GM19238 (cell line): ENCODE results near the gene SNX4.
"Not testable (repeated sequence)": the region's sequence is repeated elsewhere in the genome, so short reads cannot be mapped to it uniquely, and the experiment has no call there.

Experiments
- DNase-seq: peaks from one replicate; pipeline ENCODE4 v3.0.0; 2011; ENCODE audit warnings: low spot score; ENCODE audit not compliant: insufficient read length

SNX4 gene

DNA sequence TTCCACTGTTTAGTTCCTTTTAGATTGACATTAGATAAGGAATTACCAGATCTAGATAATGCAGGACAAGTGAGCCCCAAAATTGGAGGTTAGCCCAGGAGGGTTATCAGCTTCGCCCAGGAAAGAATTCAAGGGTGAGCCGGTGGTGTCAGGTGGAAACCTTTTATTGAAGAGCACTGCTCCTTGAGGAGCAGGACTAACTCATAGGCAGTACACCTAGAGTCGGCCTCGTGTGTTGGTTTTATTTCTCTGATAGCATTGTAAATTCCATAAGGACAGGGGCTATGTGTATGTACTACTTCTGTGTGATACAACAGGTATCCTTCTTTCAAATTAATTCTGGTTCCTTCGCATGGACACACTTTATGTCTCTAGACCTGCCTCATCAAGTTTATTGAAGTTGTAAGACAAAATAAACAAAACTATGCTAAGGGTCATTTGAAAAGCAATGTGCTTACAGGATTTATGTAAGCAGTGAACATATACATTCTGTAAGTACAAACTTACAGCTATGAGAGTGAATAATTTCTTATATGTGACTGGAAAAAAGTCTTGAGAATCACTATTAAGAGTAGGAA is 57.2 kb downstream of the SNX4 start:
- no peak for DNase-seq

- DNase-seq, result no peak
These were observed 58.1 kb downstream of the SNX4 start for GRCh38 chr3:125461896-125462295.

- DNase-seq, result no peak
These were observed 59.8 kb downstream of the SNX4 start for GRCh38 chr3:125460233-125460632.

DNA sequence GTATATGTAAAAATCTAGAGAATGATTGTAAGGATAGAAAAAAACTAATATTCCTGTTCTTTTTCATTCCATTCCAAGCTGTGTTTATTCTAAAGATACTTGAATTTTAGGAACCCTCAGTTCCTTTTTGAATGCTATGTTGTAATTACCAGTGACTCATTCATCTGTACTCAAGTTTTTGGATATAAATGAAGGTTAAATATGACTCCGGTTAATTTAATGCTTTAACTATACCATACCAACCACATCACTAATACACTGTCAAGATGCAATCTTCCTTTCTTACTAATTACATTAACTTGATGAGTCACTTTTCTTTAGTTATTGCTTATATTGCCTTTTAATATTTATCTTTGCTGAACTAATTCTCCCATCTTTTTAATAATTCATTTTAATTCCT is 76.1 kb downstream of the SNX4 start:
- no peak for DNase-seq

DNA sequence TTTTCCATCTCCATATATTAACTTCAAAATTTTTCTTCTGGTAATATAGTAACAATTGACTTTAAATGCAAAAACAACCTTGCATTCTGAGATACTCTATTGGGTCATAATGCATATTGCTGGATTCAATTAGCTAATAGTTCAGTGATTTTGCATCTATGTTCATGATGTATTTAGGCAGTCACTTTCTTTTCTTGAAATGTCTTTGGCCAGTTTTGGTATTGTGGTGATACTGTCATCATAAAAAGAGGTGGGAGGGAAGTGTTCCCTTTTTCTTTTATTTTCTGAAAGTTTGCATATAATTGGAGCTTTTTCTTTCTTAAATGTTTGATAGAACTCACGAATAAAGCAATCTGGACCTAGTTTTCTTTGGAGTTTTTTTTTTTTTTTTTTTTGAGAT is 77.5 kb downstream of the SNX4 start:
- no peak for DNase-seq

GRCh38 chr3:125440970-125441369 is 79.0 kb downstream of the SNX4 start:
- no peak for DNase-seq

- DNase-seq, result no peak
These were observed 79.4 kb downstream of the SNX4 start for GRCh38 chr3:125440559-125440955.

GRCh38 chr3:125437631-125438435 is 82.2 kb downstream of the SNX4 start:
- no peak for DNase-seq

- no peak for DNase-seq
These were observed 83.1 kb downstream of the SNX4 start for GRCh38 chr3:125436921-125437320.

- DNase-seq, result no peak
These were observed 84.8 kb downstream of the SNX4 start for GRCh38 chr3:125435231-125435630.

DNA sequence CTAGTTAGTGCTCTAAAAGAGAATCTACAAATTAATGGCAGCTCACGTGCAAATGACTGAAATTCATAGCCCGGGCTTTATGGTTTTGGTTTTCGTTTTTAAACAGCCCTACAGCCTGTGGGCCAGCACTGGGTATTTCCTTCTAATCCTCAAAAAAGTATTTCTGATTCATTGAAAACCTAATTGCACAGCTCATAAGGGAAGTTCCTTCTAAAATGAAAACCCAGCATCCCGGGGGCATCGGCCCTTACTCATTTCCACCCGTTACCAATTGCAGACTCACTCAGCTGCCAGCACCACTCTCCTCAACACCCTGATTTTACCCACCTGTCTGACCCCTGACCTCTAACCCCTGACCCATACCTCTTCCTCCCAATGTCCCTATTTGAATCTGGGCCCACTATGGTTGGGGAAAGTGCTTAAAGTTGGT is 85.4 kb downstream of the SNX4 start:
- DNase-seq, result no peak

DNA sequence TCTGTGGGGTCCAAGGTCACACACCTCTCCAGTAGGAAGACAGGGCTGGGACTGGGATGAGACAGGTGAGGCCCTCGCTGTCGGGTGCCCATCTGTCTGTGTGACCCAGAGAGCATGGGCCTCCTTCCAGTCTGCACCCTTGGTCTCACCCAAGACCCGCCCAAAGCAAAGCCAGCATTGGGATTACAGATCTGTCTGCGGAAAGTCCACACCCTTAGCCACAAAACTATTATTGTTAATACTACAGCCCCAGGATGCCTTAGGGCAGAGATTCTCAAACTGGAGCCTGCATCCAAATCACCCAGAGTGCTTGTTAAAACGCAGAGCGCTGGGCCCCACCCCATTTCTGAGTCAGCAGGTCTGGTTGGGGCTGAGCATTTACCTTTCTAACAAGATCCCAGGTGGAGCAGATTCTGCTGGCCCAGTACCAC is 86.4 kb downstream of the SNX4 start:
- no peak for DNase-seq

DNA sequence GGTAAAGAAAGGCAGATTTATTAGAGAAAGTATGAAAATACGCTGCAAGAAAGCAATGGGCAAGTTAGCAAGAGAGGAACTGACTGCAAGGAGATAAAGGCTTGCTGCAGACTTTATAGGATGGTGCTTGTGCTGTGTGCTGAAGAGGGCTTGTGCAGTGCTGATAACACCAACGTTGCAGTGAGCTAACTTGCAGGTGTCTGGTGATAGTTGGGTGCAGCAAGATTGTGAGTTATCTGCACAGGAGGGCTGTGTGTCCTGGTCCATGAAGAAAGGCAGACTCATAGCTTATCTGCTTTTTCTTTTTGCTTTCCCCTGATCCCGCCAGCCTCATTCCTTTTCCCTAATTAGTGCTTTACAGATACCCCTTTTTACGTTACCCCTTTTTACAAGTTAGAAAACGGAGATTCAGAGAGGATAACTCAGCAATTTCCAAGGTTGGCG is 86.9 kb downstream of the SNX4 start:
- no peak for DNase-seq

GRCh38 chr3:125431912-125432790 is 87.9 kb downstream of the SNX4 start:
- no peak for DNase-seq

DNA sequence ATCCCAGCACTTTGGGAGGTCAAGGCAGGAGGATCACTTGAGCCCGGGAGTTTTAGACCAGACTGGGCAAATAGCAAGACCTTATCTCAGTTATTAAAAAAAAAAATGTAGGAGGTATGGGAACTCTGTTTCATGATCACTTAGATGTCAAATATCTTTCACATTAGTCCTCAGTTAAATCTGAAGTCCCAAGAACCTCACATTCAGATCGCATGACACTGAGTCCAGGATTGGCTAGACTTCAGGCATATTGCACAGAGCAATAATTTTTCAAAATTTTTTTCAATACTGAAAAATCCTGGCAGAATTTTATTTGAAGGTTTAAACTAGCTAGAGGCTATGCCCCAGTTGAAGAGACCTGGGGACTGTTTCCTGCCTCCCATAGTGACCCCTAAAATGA is 88.6 kb downstream of the SNX4 start:
- no peak for DNase-seq

DNA sequence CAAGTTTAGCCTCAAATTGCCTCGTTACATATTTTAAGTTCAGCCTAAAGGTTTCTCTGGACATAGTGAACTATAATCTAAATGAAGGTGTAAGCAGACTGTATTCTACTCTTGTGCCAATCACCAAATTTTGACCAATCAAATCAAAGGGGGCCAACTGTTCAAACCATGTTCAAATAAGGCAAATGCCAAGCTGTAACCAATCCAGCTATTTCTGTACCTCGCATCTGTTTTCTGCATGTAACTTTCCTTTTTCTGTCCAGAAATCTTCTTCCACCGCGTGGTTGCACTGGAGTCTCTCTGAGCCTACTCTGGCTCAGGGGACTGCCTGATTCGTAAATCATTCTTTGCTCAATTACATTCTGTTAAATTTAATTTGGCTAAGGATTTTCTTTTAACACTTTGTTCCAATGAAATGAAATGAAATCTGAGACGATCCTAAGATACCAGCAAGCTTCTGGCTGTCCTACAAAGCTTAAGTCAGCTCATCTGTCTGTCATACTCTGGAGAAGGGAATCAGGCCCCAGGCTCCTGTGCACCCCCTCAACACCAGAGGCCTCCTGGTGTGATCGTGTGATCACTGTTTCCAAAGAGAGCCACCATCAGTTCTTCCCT is 91.7 kb downstream of the SNX4 start:
- no peak for DNase-seq

- DNase-seq, result no peak
These were observed 101.7 kb downstream of the SNX4 start for GRCh38 chr3:125418306-125418705.

DNA sequence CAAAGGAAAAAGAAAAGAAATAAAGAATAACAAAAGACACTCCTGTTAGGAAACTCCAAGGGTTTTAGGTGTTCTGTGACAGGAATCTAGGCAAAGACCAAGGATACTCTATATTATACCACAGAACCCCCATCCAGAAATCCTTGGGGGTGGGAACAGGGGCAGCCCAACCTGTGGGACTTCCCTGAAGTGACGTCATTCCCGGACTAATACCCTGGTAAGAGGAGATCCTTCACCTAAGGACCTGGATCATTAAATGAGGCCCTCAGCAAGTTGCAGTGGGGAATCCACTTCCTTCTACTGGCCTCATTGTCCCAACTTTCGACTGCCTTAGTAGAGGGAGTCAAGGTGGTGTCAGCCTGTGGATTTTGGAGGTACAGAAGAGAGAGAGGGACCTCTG is 103.8 kb downstream of the SNX4 start:
- no peak for DNase-seq

DNA sequence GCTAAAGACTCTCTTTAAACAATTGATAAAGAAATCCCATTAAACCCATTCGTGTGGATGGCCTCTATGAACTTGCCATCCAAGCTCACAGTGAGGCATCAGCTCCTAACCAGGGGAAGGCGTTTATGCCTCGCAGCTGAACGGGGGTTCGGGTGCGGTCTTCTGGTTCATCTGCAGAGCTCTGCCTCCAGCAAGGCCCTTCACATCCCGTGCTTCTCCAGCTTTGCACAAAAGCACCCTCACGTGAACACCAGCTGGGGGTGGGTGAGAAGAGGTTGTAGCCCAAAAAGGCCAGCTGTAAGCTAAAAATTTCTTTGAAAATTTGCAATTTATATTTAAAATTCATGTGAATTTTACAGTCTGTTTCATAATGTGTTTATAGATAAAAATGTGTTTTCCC is 105.3 kb downstream of the SNX4 start:
- no peak for DNase-seq

DNA sequence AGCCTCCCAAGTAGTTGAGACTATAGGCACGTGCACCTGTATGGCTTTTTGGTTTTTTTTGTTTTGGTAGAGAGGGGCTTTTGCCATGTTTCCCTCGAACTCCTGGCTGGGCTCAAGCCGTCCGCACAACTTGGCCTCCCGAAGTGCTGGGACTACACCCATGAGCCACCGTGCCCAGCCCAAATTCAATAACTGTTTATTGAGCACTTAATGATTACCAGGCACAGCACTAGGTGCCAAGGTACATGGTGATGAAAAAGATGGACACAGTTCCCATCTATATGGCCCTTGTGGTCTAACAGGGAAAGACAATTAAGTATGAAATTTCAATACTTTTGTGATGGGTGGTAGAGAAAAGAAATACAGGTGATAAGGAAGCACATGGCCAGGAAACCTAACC is 109.1 kb downstream of the SNX4 start:
- no peak for DNase-seq

DNA sequence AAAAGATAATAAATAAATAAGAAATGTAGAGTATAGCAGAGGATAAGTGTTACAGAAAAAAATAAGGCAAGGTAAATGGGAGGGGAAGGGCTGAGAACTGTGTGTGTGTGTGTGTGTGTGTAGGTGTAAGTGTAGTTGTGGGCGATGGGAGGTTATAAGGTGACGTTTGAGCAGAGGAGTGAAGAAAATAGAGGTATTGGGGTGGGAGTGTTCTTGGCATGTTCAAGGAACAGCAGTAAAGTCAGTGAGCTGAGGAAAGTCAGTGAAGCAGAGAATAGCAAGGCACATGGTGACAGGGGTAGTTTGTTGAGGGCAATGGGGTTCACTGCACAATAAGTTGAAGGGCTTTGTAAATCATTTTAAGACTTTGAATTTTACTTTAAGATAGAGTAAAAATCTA is 113.9 kb downstream of the SNX4 start:
- DNase-seq, result no peak

DNA sequence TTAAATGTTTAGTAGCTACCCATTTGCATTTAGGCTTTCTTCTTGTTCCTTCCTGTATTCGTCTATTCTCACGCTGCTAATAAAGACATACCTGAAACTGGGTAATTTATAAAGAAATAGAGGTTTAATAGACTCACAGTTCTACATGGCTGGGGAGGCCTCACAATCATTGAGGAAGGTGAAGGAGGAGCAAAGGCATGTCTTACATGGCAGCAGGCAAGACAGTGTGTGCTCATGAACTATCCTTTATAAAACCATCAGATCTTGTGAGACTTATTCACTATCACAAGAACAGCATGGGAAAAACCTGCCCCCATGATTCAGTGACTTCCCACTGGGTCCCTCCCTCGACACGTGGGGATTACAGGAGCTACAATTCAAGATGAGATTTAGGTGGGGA is 114.5 kb downstream of the SNX4 start:
- not testable (repeated sequence) for DNase-seq
